ENCODE data around the gene MEIS2.

Gene MEIS2

DNA sequence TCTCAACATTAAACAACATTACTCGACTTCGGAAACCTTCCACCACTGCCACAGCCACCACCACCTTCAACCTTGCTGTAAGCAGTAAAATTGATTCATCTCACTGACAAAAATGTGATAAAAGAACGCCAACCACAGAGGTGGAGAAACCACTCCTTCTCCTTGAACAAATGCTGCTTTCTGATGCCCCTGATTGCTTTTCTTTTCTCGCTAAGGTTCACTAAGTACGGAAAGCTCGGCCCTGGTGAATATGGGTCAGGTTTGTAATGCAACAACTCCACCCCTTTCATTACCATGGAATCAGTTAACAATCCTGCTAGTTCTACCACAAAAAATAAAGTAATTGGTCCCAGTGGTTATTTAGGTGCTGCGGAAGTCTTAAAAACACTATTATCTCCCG, 44.9 kb downstream of the MEIS2 start:
- DNase-seq (ENCODE audit: insufficient read length, low spot score), result no peak
- TF ChIP-seq POU2F2 (IDR thresholded peaks at IDR 0.05; ENCODE audit: low read depth, low read length), result no peak
- no peak for TF ChIP-seq SPI1 (IDR thresholded peaks at IDR 0.05; ENCODE audit: low read depth, low read length)
- no peak for TF ChIP-seq POLR2A (IDR thresholded peaks at IDR 0.05; ENCODE audit: low read depth, low read length)
- no peak for TF ChIP-seq POLR2AphosphoS5 (IDR thresholded peaks at IDR 0.05; ENCODE audit: low read depth, low read length)
- TF ChIP-seq PAX5 (IDR thresholded peaks at IDR 0.05; ENCODE audit: insufficient read depth, low read length, severe bottlenecking), result no peak
- no peak for TF ChIP-seq TAF1 (IDR thresholded peaks at IDR 0.05; ENCODE audit: low read depth, low read length)
- no peak for FAIRE-seq

DNA sequence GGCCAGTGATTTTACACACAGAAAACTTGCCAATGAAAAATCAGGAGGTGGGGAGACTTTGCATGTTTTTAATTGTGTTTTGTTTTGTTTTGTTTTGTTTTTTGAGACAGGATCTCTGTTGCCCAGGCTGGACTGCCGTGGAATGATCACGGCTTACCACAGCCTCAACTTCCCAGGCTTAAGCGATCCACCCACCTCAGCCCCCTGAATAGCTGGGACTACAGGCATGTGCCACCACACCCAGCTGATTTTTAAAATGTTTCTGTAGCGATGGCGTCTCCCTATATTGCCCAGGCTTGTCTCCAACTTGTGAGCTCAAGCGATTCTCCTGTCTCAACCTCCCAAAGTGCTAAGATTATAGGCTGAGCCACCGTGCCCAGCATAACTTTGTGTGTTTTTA, 46.0 kb downstream of the MEIS2 start:
- TF ChIP-seq POU2F2 (IDR thresholded peaks at IDR 0.05; ENCODE audit: low read depth, low read length), result no peak
- TF ChIP-seq TAF1 (IDR thresholded peaks at IDR 0.05; ENCODE audit: low read depth, low read length), result no peak
- TF ChIP-seq SPI1 (IDR thresholded peaks at IDR 0.05; ENCODE audit: low read depth, low read length), result no peak
- TF ChIP-seq POLR2AphosphoS5 (IDR thresholded peaks at IDR 0.05; ENCODE audit: low read depth, low read length), result no peak
- TF ChIP-seq POLR2A (IDR thresholded peaks at IDR 0.05; ENCODE audit: low read depth, low read length), result no peak
- no peak for TF ChIP-seq PAX5 (IDR thresholded peaks at IDR 0.05; ENCODE audit: insufficient read depth, low read length, severe bottlenecking)

DNA sequence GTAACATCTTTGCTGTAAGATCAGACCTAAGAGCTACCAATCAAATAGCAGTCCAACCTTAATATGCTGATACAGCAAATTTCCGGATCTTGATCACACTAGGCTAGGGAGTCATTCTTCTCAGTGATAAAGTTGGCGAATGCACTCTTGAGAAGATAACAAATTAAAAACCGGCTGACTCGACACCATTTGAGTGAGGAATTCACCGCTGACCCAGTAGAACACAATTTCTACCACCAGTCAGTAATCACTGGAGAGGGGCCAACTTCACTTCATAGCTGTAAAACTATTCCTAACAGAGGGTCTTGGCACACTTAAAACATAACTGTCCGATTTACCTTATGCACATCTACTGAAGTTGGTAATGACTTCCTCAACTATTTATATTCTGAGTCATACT, 47.2 kb downstream of the MEIS2 start:
- DNase-seq (ENCODE audit: insufficient read length, low spot score) (no peak), FAIRE-seq (no peak)
- TF ChIP-seq PAX5 (IDR thresholded peaks at IDR 0.05; ENCODE audit: insufficient read depth, low read length, severe bottlenecking) (no peak), SPI1 (IDR thresholded peaks at IDR 0.05; ENCODE audit: low read depth, low read length) (no peak), TAF1 (IDR thresholded peaks at IDR 0.05; ENCODE audit: low read depth, low read length) (no peak), POU2F2 (IDR thresholded peaks at IDR 0.05; ENCODE audit: low read depth, low read length) (no peak), POLR2A (IDR thresholded peaks at IDR 0.05; ENCODE audit: low read depth, low read length) (no peak), POLR2AphosphoS5 (IDR thresholded peaks at IDR 0.05; ENCODE audit: low read depth, low read length) (no peak)

More for the DNA sequence above, 46.0 kb downstream of the MEIS2 start:
- FAIRE-seq (no peak), DNase-seq (ENCODE audit: insufficient read length, low spot score) (no peak)

DNA sequence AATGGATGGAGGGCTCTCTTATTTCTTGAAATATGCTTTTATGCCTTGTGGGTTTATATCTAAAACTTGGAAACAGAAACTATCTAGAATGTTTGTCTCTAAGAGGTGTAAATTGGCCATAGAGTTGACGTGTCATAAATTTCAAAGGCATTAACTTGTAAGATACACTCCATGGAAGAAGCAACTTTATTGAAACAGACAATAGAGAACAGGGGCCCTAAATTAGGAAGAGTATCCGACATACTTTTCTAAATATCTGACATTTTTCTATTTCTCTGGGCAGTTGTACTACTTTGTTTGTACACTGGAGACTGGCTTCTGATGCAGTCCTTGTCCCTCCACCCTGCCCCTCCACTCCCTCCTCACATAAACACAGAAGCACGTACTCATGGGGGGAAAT, 50.0 kb downstream of the MEIS2 start:
- TF ChIP-seq SPI1 (IDR thresholded peaks at IDR 0.05; ENCODE audit: low read depth, low read length) (no peak), TAF1 (IDR thresholded peaks at IDR 0.05; ENCODE audit: low read depth, low read length) (no peak), POU2F2 (IDR thresholded peaks at IDR 0.05; ENCODE audit: low read depth, low read length) (no peak), PAX5 (IDR thresholded peaks at IDR 0.05; ENCODE audit: insufficient read depth, low read length, severe bottlenecking) (no peak), POLR2A (IDR thresholded peaks at IDR 0.05; ENCODE audit: low read depth, low read length) (no peak), POLR2AphosphoS5 (IDR thresholded peaks at IDR 0.05; ENCODE audit: low read depth, low read length) (no peak)
- no peak for DNase-seq (ENCODE audit: insufficient read length, low spot score)
- FAIRE-seq, result no peak

DNA sequence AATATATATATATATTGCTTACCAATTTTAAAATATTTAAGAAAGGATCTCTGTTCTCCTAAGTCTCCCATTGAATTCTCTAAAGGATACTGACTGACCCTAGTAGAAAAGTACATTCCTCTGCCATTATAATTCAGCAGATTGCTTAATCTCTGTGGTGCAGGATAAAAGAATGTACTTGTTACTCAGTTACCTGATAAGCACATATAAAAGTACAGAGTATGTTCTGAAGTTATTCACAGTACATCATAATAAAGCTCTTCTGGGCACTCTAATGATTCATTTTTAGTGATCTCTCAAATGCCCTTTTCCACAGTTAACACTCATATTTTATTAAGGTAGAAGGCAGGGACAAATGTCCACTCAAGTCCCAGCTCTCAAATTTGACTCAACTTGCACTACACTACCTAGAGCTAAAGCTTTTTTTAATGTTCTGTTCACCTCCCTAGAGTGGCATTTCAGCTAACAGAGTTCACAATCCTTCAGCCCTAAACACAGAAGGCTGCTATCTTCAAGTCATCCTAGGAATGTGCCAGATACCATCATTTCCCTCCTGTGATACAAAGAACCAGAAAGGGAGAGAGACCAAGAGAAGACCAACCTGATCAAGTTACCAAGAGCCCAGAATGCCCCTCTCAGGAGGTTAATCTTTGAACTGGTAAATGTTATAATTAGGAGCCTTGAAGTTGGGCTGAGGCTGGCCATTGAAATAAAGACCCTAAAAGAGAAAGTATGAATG, 53.3 kb downstream of the MEIS2 start:
- DNase-seq (ENCODE audit: insufficient read length, low spot score), result no peak
- no peak for FAIRE-seq
- TF ChIP-seq POLR2A (IDR thresholded peaks at IDR 0.05; ENCODE audit: low read depth, low read length) (no peak), SPI1 (IDR thresholded peaks at IDR 0.05; ENCODE audit: low read depth, low read length) (no peak), PAX5 (IDR thresholded peaks at IDR 0.05; ENCODE audit: insufficient read depth, low read length, severe bottlenecking) (no peak), POU2F2 (IDR thresholded peaks at IDR 0.05; ENCODE audit: low read depth, low read length) (no peak), TAF1 (IDR thresholded peaks at IDR 0.05; ENCODE audit: low read depth, low read length) (no peak), POLR2AphosphoS5 (IDR thresholded peaks at IDR 0.05; ENCODE audit: low read depth, low read length) (no peak)

DNA sequence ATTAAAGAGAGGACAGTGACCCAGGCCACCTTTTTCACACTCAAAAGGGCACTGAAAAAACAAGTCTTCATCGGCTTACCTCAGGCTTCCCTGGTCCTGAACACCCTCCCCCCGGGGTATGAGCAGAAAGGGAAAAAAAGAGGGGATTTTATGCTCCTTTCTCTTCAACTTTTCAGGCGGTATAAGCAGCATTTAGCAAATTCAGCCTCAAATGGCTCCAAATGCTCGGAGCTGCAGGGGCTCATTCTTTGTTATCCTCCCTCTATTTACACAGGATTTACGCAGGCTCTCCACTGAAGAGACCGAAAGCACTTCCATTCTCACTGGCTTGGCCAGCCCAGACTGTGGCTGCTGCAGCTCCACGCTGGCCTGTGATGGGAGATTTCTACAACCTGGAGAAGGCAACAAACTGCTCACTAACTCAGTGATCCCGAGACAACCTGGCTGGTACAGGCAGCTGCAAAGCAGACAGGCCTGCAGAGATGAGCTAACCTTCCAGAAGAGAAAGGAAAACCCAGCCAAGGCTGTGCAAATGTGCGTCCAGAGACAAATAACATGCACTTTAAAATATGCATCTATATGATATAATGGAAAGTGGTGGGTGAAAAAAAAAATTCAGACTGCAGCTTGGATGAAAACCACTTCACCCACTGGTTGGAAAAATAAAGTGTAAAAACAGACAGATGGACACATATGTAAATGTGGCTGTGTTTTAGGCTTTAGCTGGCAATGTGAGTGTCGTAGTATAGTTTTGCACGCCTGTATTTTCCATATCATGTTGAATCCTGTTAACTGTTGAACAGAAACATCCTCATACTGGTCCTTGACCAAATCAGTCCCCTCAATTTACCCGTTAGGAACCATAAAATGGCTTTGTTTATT, 54.2 kb downstream of the MEIS2 start:
- TF ChIP-seq POLR2A (IDR thresholded peaks at IDR 0.05; ENCODE audit: low read depth, low read length), result no peak
- no peak for TF ChIP-seq SPI1 (IDR thresholded peaks at IDR 0.05; ENCODE audit: low read depth, low read length)
- FAIRE-seq (no peak), DNase-seq (ENCODE audit: insufficient read length, low spot score) (no peak)

DNA sequence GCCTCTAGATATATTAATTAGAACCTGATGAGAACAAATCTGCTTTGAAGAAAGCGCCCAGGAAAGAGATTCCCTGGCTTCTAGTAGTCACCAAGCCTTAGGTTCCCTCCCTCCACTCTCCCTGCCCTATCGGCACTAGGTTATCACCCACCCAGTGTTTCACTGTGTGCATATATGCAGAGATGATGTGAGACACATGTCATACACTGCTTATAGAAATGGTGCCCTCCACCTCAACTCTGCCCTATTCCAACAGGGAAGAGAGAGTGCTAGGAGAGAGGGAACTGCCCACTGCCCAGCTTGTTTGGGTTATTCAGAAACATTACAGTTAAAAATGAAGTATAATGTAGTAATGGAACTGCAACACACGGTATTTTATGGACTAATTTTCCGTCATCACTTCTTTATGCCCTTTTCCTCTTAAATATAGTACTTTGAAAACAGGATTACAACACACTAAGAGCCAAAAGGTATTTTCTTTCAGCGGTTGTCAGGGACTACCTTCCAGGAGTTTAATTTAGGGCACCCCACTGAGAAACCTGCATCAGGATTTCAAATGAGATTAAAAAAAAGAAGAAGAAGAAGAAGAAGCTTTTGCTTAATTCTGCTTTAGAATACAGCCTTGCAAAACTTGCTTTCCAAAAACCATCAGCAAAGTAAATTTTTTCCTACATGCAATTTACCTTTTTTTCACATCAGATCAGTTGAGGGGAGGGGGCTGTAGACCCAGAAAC, 55.3 kb downstream of the MEIS2 start:
- DNase-seq (ENCODE audit: insufficient read length, low spot score) (no peak), FAIRE-seq (no peak)
- TF ChIP-seq PAX5 (IDR thresholded peaks at IDR 0.05; ENCODE audit: insufficient read depth, low read length, severe bottlenecking) (no peak), POU2F2 (IDR thresholded peaks at IDR 0.05; ENCODE audit: low read depth, low read length) (no peak), SPI1 (IDR thresholded peaks at IDR 0.05; ENCODE audit: low read depth, low read length) (no peak), TAF1 (IDR thresholded peaks at IDR 0.05; ENCODE audit: low read depth, low read length) (no peak), POLR2A (IDR thresholded peaks at IDR 0.05; ENCODE audit: low read depth, low read length) (no peak), POLR2AphosphoS5 (IDR thresholded peaks at IDR 0.05; ENCODE audit: low read depth, low read length) (no peak)

DNA sequence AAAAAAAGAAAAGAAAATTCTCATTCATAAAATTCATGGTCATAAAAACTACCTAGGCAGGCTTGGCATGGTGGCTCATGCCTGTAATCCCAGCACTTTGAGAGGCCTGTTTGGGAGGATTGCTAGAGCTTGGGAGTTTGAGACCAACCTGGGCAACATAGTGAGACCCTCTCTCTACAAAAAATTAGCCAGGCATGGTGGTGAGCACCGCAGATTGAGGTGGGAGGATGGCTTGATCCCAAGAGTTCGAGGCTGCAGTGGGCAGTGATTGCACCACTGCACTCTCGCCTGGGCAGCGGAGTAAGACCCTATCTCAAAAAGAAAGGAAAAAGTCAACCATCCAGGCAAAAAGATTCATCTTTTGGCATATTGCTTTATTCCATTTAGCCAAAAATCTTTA, 58.5 kb downstream of the MEIS2 start:
- TF ChIP-seq POLR2AphosphoS5 (IDR thresholded peaks at IDR 0.05; ENCODE audit: low read depth, low read length) (no peak), SPI1 (IDR thresholded peaks at IDR 0.05; ENCODE audit: low read depth, low read length) (no peak), POLR2A (IDR thresholded peaks at IDR 0.05; ENCODE audit: low read depth, low read length) (no peak), PAX5 (IDR thresholded peaks at IDR 0.05; ENCODE audit: insufficient read depth, low read length, severe bottlenecking) (no peak), TAF1 (IDR thresholded peaks at IDR 0.05; ENCODE audit: low read depth, low read length) (no peak), POU2F2 (IDR thresholded peaks at IDR 0.05; ENCODE audit: low read depth, low read length) (no peak)
- no peak for DNase-seq (ENCODE audit: insufficient read length, low spot score)
- no peak for FAIRE-seq

DNA sequence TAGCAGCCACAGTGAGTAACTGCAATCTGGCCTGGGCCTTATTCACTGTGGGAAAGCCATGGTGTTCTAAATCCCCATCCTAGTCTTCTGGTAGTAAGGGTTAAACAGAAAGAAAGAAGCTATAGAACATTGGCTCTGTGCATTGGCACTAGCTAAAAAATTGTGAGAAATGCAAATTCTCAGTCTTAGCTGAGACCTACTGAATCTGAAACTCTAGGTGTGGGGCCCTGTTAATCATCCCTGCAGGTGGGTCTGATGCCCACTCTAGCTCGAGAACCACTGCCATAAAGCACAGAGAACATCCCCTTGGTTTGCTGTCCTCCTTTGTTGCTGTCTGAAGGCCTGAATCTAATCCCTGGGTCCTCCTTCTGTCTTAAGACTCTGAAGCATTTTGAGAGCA, 59.3 kb downstream of the MEIS2 start:
- DNase-seq (ENCODE audit: insufficient read length, low spot score) (no peak), FAIRE-seq (no peak)
- TF ChIP-seq TAF1 (IDR thresholded peaks at IDR 0.05; ENCODE audit: low read depth, low read length) (no peak), POLR2AphosphoS5 (IDR thresholded peaks at IDR 0.05; ENCODE audit: low read depth, low read length) (no peak), PAX5 (IDR thresholded peaks at IDR 0.05; ENCODE audit: insufficient read depth, low read length, severe bottlenecking) (no peak), POLR2A (IDR thresholded peaks at IDR 0.05; ENCODE audit: low read depth, low read length) (no peak), POU2F2 (IDR thresholded peaks at IDR 0.05; ENCODE audit: low read depth, low read length) (no peak), SPI1 (IDR thresholded peaks at IDR 0.05; ENCODE audit: low read depth, low read length) (no peak)
